ENCODE data around the gene RAB33B.
"Not testable (repeated sequence)": the region's sequence is repeated elsewhere in the genome, so short reads cannot be mapped to it uniquely, and the experiment has no call there.

The RAB33B gene

GRCh38 chr4:139461022-139461628, 7.2 kb downstream of the RAB33B start:
- no peak for DNase-seq (ENCODE audit: low spot score)
- no peak for FAIRE-seq

- not testable (repeated sequence) for DNase-seq (ENCODE audit: low spot score); FAIRE-seq
Observed at GRCh38 chr4:139464512-139464911, 10.6 kb downstream of the RAB33B start.

GRCh38 chr4:139465922-139466321, 12.0 kb downstream of the RAB33B start:
- DNase-seq (ENCODE audit: low spot score) (no peak), FAIRE-seq (no peak)

- not testable (repeated sequence) for DNase-seq (ENCODE audit: low spot score); FAIRE-seq
Observed at GRCh38 chr4:139468756-139469155, 14.8 kb downstream of the RAB33B start.

GRCh38 chr4:139469216-139469615, 15.3 kb downstream of the RAB33B start:
- no peak for FAIRE-seq
- no peak for DNase-seq (ENCODE audit: low spot score)

GRCh38 chr4:139469869-139470268, 15.9 kb downstream of the RAB33B start:
- FAIRE-seq (no peak), DNase-seq (ENCODE audit: low spot score) (no peak)

GRCh38 chr4:139470295-139470694, 16.4 kb downstream of the RAB33B start:
- FAIRE-seq (no peak), DNase-seq (ENCODE audit: low spot score) (no peak)

GRCh38 chr4:139470997-139471665, 17.2 kb downstream of the RAB33B start:
- no peak for FAIRE-seq

GRCh38 chr4:139472852-139473251, 18.9 kb downstream of the RAB33B start:
- no peak for FAIRE-seq
- DNase-seq (ENCODE audit: low spot score), result no peak

More at GRCh38 chr4:139470997-139471665, 17.2 kb downstream of the RAB33B start:
- DNase-seq (ENCODE audit: low spot score), result no peak

- no peak for DNase-seq (ENCODE audit: low spot score)
- FAIRE-seq, result no peak
Observed at GRCh38 chr4:139476363-139476762, 22.4 kb downstream of the RAB33B start.

- FAIRE-seq, result no peak
- no peak for DNase-seq (ENCODE audit: low spot score)
Observed at GRCh38 chr4:139481465-139481864, 27.5 kb downstream of the RAB33B start.

- DNase-seq (ENCODE audit: low spot score), result no peak
- FAIRE-seq, result no peak
Observed at GRCh38 chr4:139483000-139483399, 29.1 kb downstream of the RAB33B start.

GRCh38 chr4:139484783-139485311, 30.9 kb downstream of the RAB33B start:
- FAIRE-seq (no peak), DNase-seq (ENCODE audit: low spot score) (no peak)

- FAIRE-seq, result no peak
Observed at GRCh38 chr4:139488442-139488841, 34.5 kb downstream of the RAB33B start.

GRCh38 chr4:139489638-139490037, 35.7 kb downstream of the RAB33B start:
- FAIRE-seq, result no peak
- no peak for DNase-seq (ENCODE audit: low spot score)

More at GRCh38 chr4:139488442-139488841, 34.5 kb downstream of the RAB33B start:
- no peak for DNase-seq (ENCODE audit: low spot score)

- FAIRE-seq (no peak), DNase-seq (ENCODE audit: low spot score) (no peak)
Observed at GRCh38 chr4:139492429-139492828, 38.5 kb downstream of the RAB33B start.

GRCh38 chr4:139493176-139493575, 39.3 kb downstream of the RAB33B start:
- DNase-seq (ENCODE audit: low spot score), result no peak
- FAIRE-seq, result no peak

- no peak for FAIRE-seq
- DNase-seq (ENCODE audit: low spot score), result no peak
Observed at GRCh38 chr4:139499186-139499585, 45.3 kb downstream of the RAB33B start.

GRCh38 chr4:139501117-139501516, 47.2 kb downstream of the RAB33B start:
- FAIRE-seq, result no peak

GRCh38 chr4:139501527-139501926, 47.6 kb downstream of the RAB33B start:
- no peak for FAIRE-seq
- DNase-seq (ENCODE audit: low spot score), result no peak

More at GRCh38 chr4:139501117-139501516, 47.2 kb downstream of the RAB33B start:
- no peak for DNase-seq (ENCODE audit: low spot score)

GRCh38 chr4:139501927-139502899, 48.3 kb downstream of the RAB33B start:
- DNase-seq (ENCODE audit: low spot score), result no peak
- FAIRE-seq, result no peak
